MM.1S (cell line): ENCODE measurements around the gene PP2D1.
"Not testable (repeated sequence)": the region's sequence is repeated elsewhere in the genome, so short reads cannot be mapped to it uniquely, and the experiment has no call there.

ENCODE experiments used
- DNase-seq: peaks from one replicate; pipeline ENCODE4 v3.0.0-alpha.2; 2015
- H2AFZ ChIP-seq: fragments of 300-600 bp; sonication (generic); 2 replicates; pipeline ENCODE4 v1.6.0; 2016; ENCODE audit warnings: antibody characterized with exemption, low read length
- H3F3A ChIP-seq: fragments of 300-600 bp; sonication (generic); 2 replicates; pipeline ENCODE4 v1.6.1; 2016; ENCODE audit warnings: mild to moderate bottlenecking, antibody characterized with exemption, low read length, moderate library complexity, mixed read lengths; ENCODE audit not compliant: insufficient read depth
- H3K27ac ChIP-seq: fragments of 300-600 bp; sonication (generic); 2 replicates; pipeline ENCODE4 v1.5.1; 2016; ENCODE audit warnings: mild to moderate bottlenecking, low read length
- H3K27me3 ChIP-seq: fragments of 300-600 bp; sonication (generic); replicated peaks from 2 replicates; pipeline ENCODE4 v1.6.0; 2016; ENCODE audit warnings: low read length; ENCODE audit not compliant: insufficient read depth
- H3K36me3 ChIP-seq: fragments of 300-600 bp; sonication (generic); replicated peaks from 2 replicates; pipeline ENCODE4 v1.6.1; 2016; ENCODE audit warnings: mild to moderate bottlenecking, low read length, mixed read lengths; ENCODE audit not compliant: insufficient read depth
- H3K4me1 ChIP-seq: fragments of 300-600 bp; sonication (generic); 2 replicates; pipeline ENCODE4 v1.6.1; 2016; ENCODE audit warnings: low read length, mixed read lengths
- H3K4me2 ChIP-seq: fragments of 300-600 bp; sonication (generic); 2 replicates; pipeline ENCODE4 v1.6.0; 2016; ENCODE audit warnings: low read depth, low read length
- H3K4me3 ChIP-seq: fragments of 300-600 bp; sonication (generic); 2 replicates; pipeline ENCODE4 v1.5.1; 2016; ENCODE audit warnings: low read length, mixed read lengths
- H3K79me2 ChIP-seq: fragments of 300-600 bp; sonication (generic); 2 replicates; pipeline ENCODE4 v1.6.1; 2016; ENCODE audit warnings: mixed run types, low read length, mixed read lengths
- H3K9ac ChIP-seq: fragments of 300-600 bp; sonication (generic); 2 replicates; pipeline ENCODE4 v1.6.1; 2016; ENCODE audit warnings: low read length, mixed read lengths
- H3K9me2 ChIP-seq: fragments of 300-600 bp; sonication (generic); replicated peaks from 2 replicates; pipeline ENCODE4 v1.6.1; 2016; ENCODE audit warnings: mild to moderate bottlenecking, low read length, mixed read lengths; ENCODE audit not compliant: insufficient read depth
- H3K9me3 ChIP-seq: fragments of 300-600 bp; sonication (generic); replicated peaks from 2 replicates; pipeline ENCODE4 v1.6.1; 2016; ENCODE audit warnings: mild to moderate bottlenecking, low read length, mixed read lengths; ENCODE audit not compliant: insufficient read depth
- H4K20me1 ChIP-seq: fragments of 300-600 bp; sonication (generic); 2 replicates; pipeline ENCODE4 v1.6.1; 2016; ENCODE audit warnings: mild to moderate bottlenecking, low read length, moderate library complexity, mixed read lengths; ENCODE audit not compliant: insufficient read depth
- EZH2 ChIP-seq: fragments of 300-600 bp; sonication (generic); optimal IDR thresholded peaks from 2 replicates; pipeline ENCODE3; 2017; ENCODE audit warnings: low read depth, mild to moderate bottlenecking, antibody characterized with exemption, low read length, mixed read lengths
- EZH2phosphoT487 ChIP-seq: fragments of 300-600 bp; sonication (generic); IDR thresholded peaks from 2 replicates; pipeline ENCODE4 v1.6.1; 2018; ENCODE audit warnings: antibody characterized with exemption, low read length
- TF ChIP-seq, protein P1 (sequence below): fragments of 300-600 bp; sonication (generic); IDR thresholded peaks from 2 replicates; pipeline ENCODE4 v1.5.1; 2016; ENCODE audit warnings: antibody characterized with exemption, low read length, mixed read lengths

PP2D1 gene

DNA sequence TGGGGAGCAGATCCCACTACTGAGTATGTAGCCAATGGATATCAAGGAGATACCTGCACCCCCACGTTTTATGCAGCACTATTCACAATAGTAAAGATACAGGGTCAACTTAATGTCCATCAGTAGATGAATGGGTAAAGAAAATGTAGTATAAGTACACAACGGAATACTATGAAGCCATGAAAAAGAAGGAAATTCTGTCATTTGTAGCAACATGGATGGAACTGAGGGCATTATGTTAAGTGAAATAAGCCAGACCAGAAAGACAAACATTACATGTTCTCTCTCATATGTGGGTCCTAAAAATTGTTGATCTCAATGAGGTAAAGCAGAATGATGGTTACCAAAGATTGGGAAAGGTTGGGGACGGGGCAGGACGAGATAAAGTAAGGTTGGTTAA is 14.6 kb downstream of the PP2D1 start:
- Histone ChIP-seq H3K9ac (no peak overlapping the region), H3K4me1 (no peaks in the 10 kb centered on the region), H3K4me2 (no peak overlapping the region), H3K9me3 (no peaks in the 10 kb centered on the region), H3K9me2 (no peaks in the 10 kb centered on the region), H3F3A (no peaks in the 10 kb centered on the region), H3K79me2 (no peaks in the 10 kb centered on the region), H4K20me1 (no peaks in the 10 kb centered on the region), H3K36me3 (no peaks in the 10 kb centered on the region), H3K4me3 (no peak overlapping the region), H3K27ac (no peak overlapping the region), H2AFZ (no peak overlapping the region), H3K27me3 (no peaks in the 10 kb centered on the region)
- TF ChIP-seq, protein P1, sequence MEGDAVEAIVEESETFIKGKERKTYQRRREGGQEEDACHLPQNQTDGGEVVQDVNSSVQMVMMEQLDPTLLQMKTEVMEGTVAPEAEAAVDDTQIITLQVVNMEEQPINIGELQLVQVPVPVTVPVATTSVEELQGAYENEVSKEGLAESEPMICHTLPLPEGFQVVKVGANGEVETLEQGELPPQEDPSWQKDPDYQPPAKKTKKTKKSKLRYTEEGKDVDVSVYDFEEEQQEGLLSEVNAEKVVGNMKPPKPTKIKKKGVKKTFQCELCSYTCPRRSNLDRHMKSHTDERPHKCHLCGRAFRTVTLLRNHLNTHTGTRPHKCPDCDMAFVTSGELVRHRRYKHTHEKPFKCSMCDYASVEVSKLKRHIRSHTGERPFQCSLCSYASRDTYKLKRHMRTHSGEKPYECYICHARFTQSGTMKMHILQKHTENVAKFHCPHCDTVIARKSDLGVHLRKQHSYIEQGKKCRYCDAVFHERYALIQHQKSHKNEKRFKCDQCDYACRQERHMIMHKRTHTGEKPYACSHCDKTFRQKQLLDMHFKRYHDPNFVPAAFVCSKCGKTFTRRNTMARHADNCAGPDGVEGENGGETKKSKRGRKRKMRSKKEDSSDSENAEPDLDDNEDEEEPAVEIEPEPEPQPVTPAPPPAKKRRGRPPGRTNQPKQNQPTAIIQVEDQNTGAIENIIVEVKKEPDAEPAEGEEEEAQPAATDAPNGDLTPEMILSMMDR: no peak
- TF ChIP-seq EZH2phosphoT487: no peak
- no peak for TF ChIP-seq EZH2
- no peak for DNase-seq

DNA sequence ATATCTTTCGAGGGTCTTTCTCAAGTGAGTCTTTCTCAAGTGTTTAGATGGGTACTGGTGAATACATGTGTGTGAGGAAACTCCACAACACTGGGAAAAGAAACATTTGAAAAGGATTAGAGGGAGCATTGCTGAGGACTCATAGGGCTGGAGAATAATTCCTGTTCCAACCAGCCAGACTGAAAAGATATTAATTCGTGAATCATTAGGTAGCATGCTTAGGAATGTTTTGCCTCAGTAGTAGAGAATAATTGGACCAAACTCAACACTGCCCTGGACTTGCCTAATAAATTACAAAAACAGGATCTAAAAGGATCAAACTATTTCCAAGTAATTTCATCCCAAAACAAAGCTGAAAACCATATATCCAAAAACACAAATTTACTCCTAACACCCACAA is 17.3 kb downstream of the PP2D1 start:
- Histone ChIP-seq H3K27ac (no peak overlapping the region), H3K4me2 (no peak overlapping the region), H3K27me3 (no peaks in the 10 kb centered on the region), H2AFZ (no peak overlapping the region), H3K4me1 (no peaks in the 10 kb centered on the region), H3K4me3 (no peak overlapping the region), H4K20me1 (no peaks in the 10 kb centered on the region), H3F3A (no peaks in the 10 kb centered on the region), H3K9ac (no peak overlapping the region), H3K9me2 (no peaks in the 10 kb centered on the region), H3K79me2 (no peaks in the 10 kb centered on the region), H3K36me3 (no peaks in the 10 kb centered on the region), H3K9me3 (no peaks in the 10 kb centered on the region)
- TF ChIP-seq EZH2phosphoT487 (no peak), EZH2 (no peak)
- TF ChIP-seq, protein P1: no peak
- no peak for DNase-seq

DNA sequence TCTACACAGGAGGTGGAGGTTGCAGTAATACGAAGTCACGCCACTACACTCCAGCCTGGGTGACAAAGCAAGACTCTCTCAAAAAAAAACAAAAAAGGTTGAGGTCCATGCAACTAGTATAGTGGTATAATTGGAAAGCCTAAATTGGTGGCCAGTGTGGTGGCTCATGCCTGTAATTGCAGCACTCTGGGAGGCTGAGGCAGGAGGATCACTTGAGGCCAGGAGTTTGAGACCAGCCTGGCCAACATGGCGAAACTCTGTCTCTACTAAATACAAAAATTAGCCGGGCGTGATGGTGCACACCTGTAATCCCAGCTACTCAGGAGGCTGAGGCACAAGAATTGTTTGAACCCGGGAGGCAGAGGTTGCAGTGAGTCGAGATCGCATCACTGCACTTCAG is 23.2 kb downstream of the PP2D1 start:
- H3K27ac ChIP-seq, DNase-seq, H3K4me3 ChIP-seq, H3K4me2 ChIP-seq, H3K9me3 ChIP-seq, H3K27me3 ChIP-seq, H3K79me2 ChIP-seq, H3F3A ChIP-seq, H3K9me2 ChIP-seq, H4K20me1 ChIP-seq, H2AFZ ChIP-seq, H3K4me1 ChIP-seq, H3K36me3 ChIP-seq, H3K9ac ChIP-seq: not testable (repeated sequence)

DNA sequence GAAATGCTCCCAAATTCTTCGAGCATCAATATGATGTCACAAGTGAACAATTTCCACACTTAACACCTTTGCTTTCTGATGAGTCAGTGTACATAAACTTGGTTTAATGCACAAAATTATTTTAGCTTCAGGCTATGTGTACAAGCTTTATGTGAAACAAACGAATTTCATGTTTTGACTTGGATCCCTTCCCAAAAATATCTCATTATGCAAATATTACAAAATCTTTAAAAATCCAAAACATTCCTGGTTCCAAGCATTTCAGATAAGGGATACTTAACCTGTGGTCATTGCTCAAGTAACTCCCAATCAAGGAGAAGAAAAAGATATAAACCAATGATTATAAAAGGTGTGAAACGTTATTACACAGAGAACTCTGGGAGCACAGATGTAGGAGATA is 40.0 kb downstream of the PP2D1 start:
- no peaks in the 10 kb centered on the region for H3K9me3 ChIP-seq
- H4K20me1 ChIP-seq: no peaks in the 10 kb centered on the region
- H3K27ac ChIP-seq: no peak overlapping the region
- no peak overlapping the region for H3K4me2 ChIP-seq
- no peak for DNase-seq
- H3K9me2 ChIP-seq: no peaks in the 10 kb centered on the region
- TF ChIP-seq, protein P1: no peak
- no peak for TF ChIP-seq EZH2
- no peak for TF ChIP-seq EZH2phosphoT487
- H3K79me2 ChIP-seq: peaks cover 52% of the 10 kb centered on the region
- H3F3A ChIP-seq: no peaks in the 10 kb centered on the region
- H3K36me3 ChIP-seq: no peaks in the 10 kb centered on the region; the same call in 1 of the 2 replicates
- no peaks in the 10 kb centered on the region for H3K4me1 ChIP-seq
- H3K4me3 ChIP-seq: no peak overlapping the region
- H2AFZ ChIP-seq: no peak overlapping the region
- H3K9ac ChIP-seq: no peak overlapping the region
- H3K27me3 ChIP-seq: no peaks in the 10 kb centered on the region
